GM23248 (cell line): ENCODE measurements around the gene KRTAP19-6.

Experiments used
- EZH2 ChIP-seq: fragments of 200-600 bp; sonication (generic); IDR thresholded peaks from 2 replicates; pipeline ENCODE4 v1.6.1; 2018; ENCODE audit warnings: antibody characterized with exemption, mild to moderate bottlenecking; ENCODE audit not compliant: insufficient read depth, poor library complexity, severe bottlenecking
- EZH2phosphoT487 ChIP-seq: fragments of 200-600 bp; sonication (generic); IDR thresholded peaks from 2 replicates; pipeline ENCODE4 v1.6.1; 2018; ENCODE audit warnings: antibody characterized with exemption, moderate library complexity, mild to moderate bottlenecking, low read depth; ENCODE audit not compliant: insufficient read depth

- TF ChIP-seq EZH2phosphoT487, result no peak
- TF ChIP-seq EZH2, result no peak
These were observed 11.1 kb upstream of the KRTAP19-6 start for GRCh38 chr21:30552782-30553181.
